Effector memory CD8-positive, alpha-beta T cell (primary cell): ENCODE results near the gene ISG20L2.

ENCODE experiments used
- ATAC-seq: fragments of 150-1000 bp; cut with Tn5 transposase; replicated peaks from 2 replicates; pipeline ENCODE4 v1.10.0; 2021; ENCODE audit warnings: mild to moderate bottlenecking, moderate library complexity
- DNase-seq, 3 experiments: peaks; one replicate each; pipeline ENCODE4 v3.0.0; 2021
- H3K27ac Mint-ChIP-seq, 2 donors: one replicate each; pipeline ENCODE4 v1.8.0; 2022; ENCODE audit warnings: mild to moderate bottlenecking in 2 of 2, mixed read lengths in 2 of 2, moderate library complexity in 2 of 2
- H3K27me3 Mint-ChIP-seq, 2 donors: one replicate each; pipeline ENCODE4 v1.8.0; 2022; ENCODE audit warnings: mixed read lengths in 2 of 2
- H3K36me3 Mint-ChIP-seq: one replicate; pipeline ENCODE4 v1.8.0; 2022; ENCODE audit warnings: mild to moderate bottlenecking, moderate library complexity, mixed read lengths; ENCODE audit not compliant: insufficient read depth
- H3K4me1 Mint-ChIP-seq, 2 donors: one replicate each; pipeline ENCODE4 v1.8.0; 2022; ENCODE audit warnings: low read depth in 2 of 2, mixed read lengths in 2 of 2
- H3K4me3 Mint-ChIP-seq, 2 donors: one replicate each; pipeline ENCODE4 v1.8.0; 2022; ENCODE audit warnings: mild to moderate bottlenecking in 2 of 2, mixed read lengths in 2 of 2, moderate library complexity in 2 of 2
- H3K9me3 Mint-ChIP-seq, 2 donors: one replicate each; pipeline ENCODE4 v1.8.0; 2022; ENCODE audit warnings: mixed read lengths in 2 of 2
- total RNA-seq, 9 experiments: gene quantifications; one replicate each; lab custom pipeline; 2026; lab: John Stamatoyannopoulos, UW

Gene ISG20L2
- 33.7 to 63.9 (median 46.4) reads per million in 9 experiments for total RNA-seq

- peaks cover 28% of the 10 kb centered on the region for H3K36me3 Mint-ChIP-seq
- H3K27me3 Mint-ChIP-seq, result no peaks in the 10 kb centered on the region
- H3K9me3 Mint-ChIP-seq, result no peaks in the 10 kb centered on the region
- H3K4me1 Mint-ChIP-seq, result peaks cover 15 to 16% of the 10 kb centered on the region in 2 donors
- DNase-seq (peak; percentile 94 to 96 (median 95)), ATAC-seq (peak; percentile 92)
- no peak within 1 kb of the TSS for H3K27ac Mint-ChIP-seq
- no peak within 1 kb of the TSS for H3K4me3 Mint-ChIP-seq
Measured at GRCh38 chr1:156728599-156729462, at the start of gene ISG20L2. TSS of gene ISG20L2 (minus strand) at chr1:156728766. CDS start at chr1:156727652, 1,114 bp downstream.

GRCh38 chr1:156777573-156777972 lies 49.0 kb upstream of the ISG20L2 start:
- Mint-ChIP-seq H3K9me3 (no peaks in the 10 kb centered on the region), H3K36me3 (peaks cover 24% of the 10 kb centered on the region), H3K4me1 (peaks cover 38 to 52% of the 10 kb centered on the region in 2 donors), H3K27ac (peak overlapping the region; percentile 26 to 62), H3K4me3 (no peak overlapping the region), H3K27me3 (no peaks in the 10 kb centered on the region)
- DNase-seq (no peak), ATAC-seq (no peak)

GRCh38 chr1:156776942-156777341 lies 48.4 kb upstream of the ISG20L2 start:
- H3K4me1 Mint-ChIP-seq, result peaks cover 39 to 53% of the 10 kb centered on the region in 2 donors
- no peaks in the 10 kb centered on the region for H3K27me3 Mint-ChIP-seq
- no peak for DNase-seq
- peak overlapping the region; percentile 26 to 62 for H3K27ac Mint-ChIP-seq
- no peaks in the 10 kb centered on the region for H3K9me3 Mint-ChIP-seq
- H3K4me3 Mint-ChIP-seq, result no peak overlapping the region
- peaks cover 26% of the 10 kb centered on the region for H3K36me3 Mint-ChIP-seq
- ATAC-seq, result no peak

- H3K36me3 Mint-ChIP-seq, result peaks cover 24% of the 10 kb centered on the region
- DNase-seq (no peak), ATAC-seq (no peak)
- H3K4me1 Mint-ChIP-seq, result peaks cover 36 to 50% of the 10 kb centered on the region in 2 donors
- no peaks in the 10 kb centered on the region for H3K27me3 Mint-ChIP-seq
- no peaks in the 10 kb centered on the region for H3K9me3 Mint-ChIP-seq
- H3K27ac Mint-ChIP-seq, result peak overlapping the region; percentile 51 to 64
- no peak overlapping the region for H3K4me3 Mint-ChIP-seq
Measured at GRCh38 chr1:156775799-156776198, 47.2 kb upstream of the ISG20L2 start.

GRCh38 chr1:156773607-156774006 lies 45.0 kb upstream of the ISG20L2 start:
- Mint-ChIP-seq H3K27me3 (no peaks in the 10 kb centered on the region), H3K4me1 (peaks cover 47 to 68% of the 10 kb centered on the region in 2 donors), H3K9me3 (no peaks in the 10 kb centered on the region), H3K36me3 (peaks cover 16% of the 10 kb centered on the region), H3K4me3 (no peak overlapping the region), H3K27ac (no peak overlapping the region)
- ATAC-seq (no peak), DNase-seq (no peak)

- ATAC-seq, result no peak
- peak overlapping the region; percentile 0 to 42 for H3K27ac Mint-ChIP-seq
- H3K4me3 Mint-ChIP-seq, result no peak overlapping the region
- H3K4me1 Mint-ChIP-seq, result peaks cover 50 to 69% of the 10 kb centered on the region in 2 donors
- no peaks in the 10 kb centered on the region for H3K9me3 Mint-ChIP-seq
- no peaks in the 10 kb centered on the region for H3K27me3 Mint-ChIP-seq
- H3K36me3 Mint-ChIP-seq, result peaks cover 18% of the 10 kb centered on the region
- DNase-seq, result no peak
Measured at GRCh38 chr1:156772728-156773497, 44.3 kb upstream of the ISG20L2 start.

- no peak for DNase-seq
- H3K4me1 Mint-ChIP-seq, result peaks cover 45 to 62% of the 10 kb centered on the region in 2 donors
- H3K4me3 Mint-ChIP-seq, result no peak overlapping the region
- H3K36me3 Mint-ChIP-seq, result peaks cover 18% of the 10 kb centered on the region
- no peak for ATAC-seq
- no peaks in the 10 kb centered on the region for H3K9me3 Mint-ChIP-seq
- peak overlapping the region; percentile 0 to 42 for H3K27ac Mint-ChIP-seq
- H3K27me3 Mint-ChIP-seq, result no peaks in the 10 kb centered on the region
Measured at GRCh38 chr1:156772222-156772621, 43.7 kb upstream of the ISG20L2 start.

GRCh38 chr1:156768610-156769295 lies 40.2 kb upstream of the ISG20L2 start:
- Mint-ChIP-seq H3K4me1 (peaks cover 37 to 50% of the 10 kb centered on the region in 2 donors), H3K27me3 (no peaks in the 10 kb centered on the region), H3K4me3 (no peak overlapping the region), H3K36me3 (peaks cover 22% of the 10 kb centered on the region), H3K9me3 (no peaks in the 10 kb centered on the region), H3K27ac (no peak overlapping the region)
- ATAC-seq (no peak), DNase-seq (no peak)

- no peak overlapping the region for H3K4me3 Mint-ChIP-seq
- ATAC-seq (peak; percentile 7), DNase-seq (peak; percentile 35 to 37 (median 36))
Measured at GRCh38 chr1:156767879-156768604, 39.5 kb upstream of the ISG20L2 start.

GRCh38 chr1:156767101-156767878 lies 38.7 kb upstream of the ISG20L2 start, which contains the start of gene PRCC:
TSS of gene PRCC (plus strand) at chr1:156767535. CDS start at chr1:156767772, 237 bp downstream.
- peak; percentile 87 for ATAC-seq
- H3K9me3 Mint-ChIP-seq, result no peaks in the 10 kb centered on the region
- H3K27ac Mint-ChIP-seq, result no peak within 1 kb of the TSS
- no peaks in the 10 kb centered on the region for H3K27me3 Mint-ChIP-seq
- peaks cover 18% of the 10 kb centered on the region for H3K36me3 Mint-ChIP-seq
- H3K4me3 Mint-ChIP-seq, result no peak within 1 kb of the TSS
- H3K4me1 Mint-ChIP-seq, result peaks cover 24 to 36% of the 10 kb centered on the region in 2 donors
- peak; percentile 95 to 97 (median 96) for DNase-seq

More at GRCh38 chr1:156767879-156768604, 39.5 kb upstream of the ISG20L2 start:
- H3K4me1 Mint-ChIP-seq, result peaks cover 30 to 43% of the 10 kb centered on the region in 2 donors
- H3K27ac Mint-ChIP-seq, result no peak overlapping the region
- H3K27me3 Mint-ChIP-seq, result no peaks in the 10 kb centered on the region
- H3K9me3 Mint-ChIP-seq, result no peaks in the 10 kb centered on the region
- H3K36me3 Mint-ChIP-seq, result peaks cover 20% of the 10 kb centered on the region

- DNase-seq, result no peak
Measured at GRCh38 chr1:156766298-156767100, 37.9 kb upstream of the ISG20L2 start.

More at GRCh38 chr1:156766298-156767100, 37.9 kb upstream of the ISG20L2 start:
- H3K4me3 Mint-ChIP-seq, result no peak overlapping the region
- H3K27ac Mint-ChIP-seq, result no peak overlapping the region
- H3K9me3 Mint-ChIP-seq, result no peaks in the 10 kb centered on the region
- no peaks in the 10 kb centered on the region for H3K27me3 Mint-ChIP-seq
- peaks cover 24 to 36% of the 10 kb centered on the region in 2 donors for H3K4me1 Mint-ChIP-seq
- no peak for ATAC-seq
- peaks cover 14% of the 10 kb centered on the region for H3K36me3 Mint-ChIP-seq
